Renal pelvis (tissue), 4 donors: ENCODE measurements around the gene ERICH3. TPM values are rescaled to one million over a fixed set of nuclear protein-coding genes. Genes with fewer than 3 reads are reported as not detected.
A peak's percentile ranks its signal among the peaks of the same experiment; 100 is the strongest.
"Not testable (repeated sequence)": the region's sequence is repeated elsewhere in the genome, so short reads cannot be mapped to it uniquely, and the experiment has no call there.

Experiments
- DNase-seq: peaks from one replicate; pipeline ENCODE4 v3.0.0-alpha.2; 2013
- polyA plus RNA-seq, 3 donors: library from polyadenylated mRNA; unstranded; fragments of 120-200 nt; gene quantifications; one replicate each; pipeline ENCODE4 v1.2.1, GENCODE V29; 2013; ENCODE audit not compliant: insufficient read length in 3 of 3

ERICH3 gene
- polyA plus RNA-seq, 3 donors, result 0.46 to 0.77 (median 0.47) TPM

DNA sequence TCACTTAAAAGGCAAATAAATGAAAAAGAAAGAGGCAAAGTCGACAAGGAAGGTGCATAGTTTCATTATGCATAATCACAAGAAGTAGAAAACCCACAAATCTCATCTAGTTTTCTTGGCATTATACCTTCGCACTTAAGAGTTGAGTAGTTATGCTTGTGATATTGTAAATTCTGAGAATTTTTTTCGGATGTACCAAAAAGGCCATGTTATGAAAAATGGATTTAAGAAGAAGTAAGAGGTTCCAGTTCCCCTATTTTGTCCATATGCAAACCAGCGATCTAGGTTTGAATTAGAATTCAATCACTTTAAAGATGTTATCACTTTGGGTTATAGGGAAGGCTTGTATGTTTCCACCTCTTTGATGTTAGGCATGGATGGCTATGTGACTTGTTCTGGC lies 7.9 kb upstream of the ERICH3 start:
- DNase-seq, result no peak

- no peak for DNase-seq
Observed at GRCh38 chr1:74681001-74681400, 7.4 kb upstream of the ERICH3 start.

DNA sequence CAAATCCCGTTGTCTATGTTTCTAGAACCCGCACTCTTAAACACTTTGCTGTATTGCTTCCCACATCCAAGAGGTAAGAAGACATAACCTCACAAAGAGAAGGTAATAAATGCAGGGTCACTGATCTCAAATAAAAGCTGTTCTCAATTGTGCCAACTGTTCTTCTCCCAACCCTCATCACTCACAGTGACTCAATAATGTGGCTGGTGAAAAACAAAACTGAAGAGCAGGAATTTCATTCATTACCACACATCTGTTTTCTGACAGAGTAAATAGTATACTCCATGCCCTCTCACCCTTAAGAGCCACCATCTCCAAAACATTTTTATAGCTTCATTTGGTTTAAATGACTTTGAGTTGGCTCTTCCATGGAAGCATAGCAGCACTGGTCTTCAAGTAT lies 6.2 kb upstream of the ERICH3 start:
- DNase-seq, result no peak

DNA sequence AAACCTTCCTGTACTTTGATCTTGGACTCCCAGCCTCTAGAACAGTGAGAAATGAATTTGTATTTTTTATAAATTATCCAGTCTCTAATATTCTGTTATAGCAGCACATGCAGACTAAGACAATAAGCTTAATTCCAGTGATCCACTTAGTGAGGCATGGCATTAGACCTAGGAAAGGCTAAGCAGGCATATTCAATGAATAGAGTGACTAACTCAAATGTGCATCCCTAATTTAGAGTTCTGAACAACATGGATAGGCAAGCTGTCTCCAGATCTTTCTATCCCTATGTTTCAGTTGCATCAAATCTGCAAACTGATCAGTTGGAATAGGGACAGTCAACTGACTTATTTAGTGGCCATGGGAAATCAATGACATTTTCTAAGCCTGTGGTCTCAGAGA lies 4.3 kb upstream of the ERICH3 start:
- no peak for DNase-seq

DNA sequence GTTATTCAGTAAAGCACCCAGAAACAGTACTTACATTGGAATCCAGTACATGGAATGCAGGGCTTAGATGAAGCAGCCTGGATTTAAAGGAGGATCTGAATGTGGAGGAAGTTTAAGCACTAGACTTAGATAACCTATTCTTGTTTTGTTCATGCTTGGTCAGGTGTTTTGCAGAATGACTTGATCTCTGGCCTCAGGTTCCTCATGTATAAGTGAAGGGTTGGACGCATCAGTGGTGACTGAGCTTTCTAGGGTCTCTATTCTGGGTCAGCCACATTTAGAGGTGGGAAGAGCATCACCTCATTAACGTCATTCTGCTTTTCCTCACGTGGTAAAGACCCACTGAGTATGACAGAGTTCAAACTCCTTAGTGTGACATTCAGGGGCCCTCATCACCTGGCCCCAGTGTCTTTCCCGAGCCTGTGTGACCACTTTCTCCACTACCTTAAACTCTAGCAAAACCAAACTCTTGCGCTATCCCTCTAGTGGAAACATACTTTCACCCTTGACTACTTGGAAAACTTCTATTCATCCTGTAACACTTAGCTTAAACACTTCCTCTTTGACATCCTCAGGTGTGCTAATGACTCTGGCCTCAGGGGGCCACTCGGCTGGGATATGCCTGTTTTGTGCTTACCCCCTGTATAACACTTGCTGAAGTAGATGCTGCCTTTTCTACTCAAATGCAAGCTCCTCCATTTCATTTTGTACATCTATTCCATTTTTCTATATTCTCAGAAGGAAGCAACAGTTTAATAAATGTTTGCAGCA lies 871 bp upstream of the ERICH3 start:
- no peak for DNase-seq

DNA sequence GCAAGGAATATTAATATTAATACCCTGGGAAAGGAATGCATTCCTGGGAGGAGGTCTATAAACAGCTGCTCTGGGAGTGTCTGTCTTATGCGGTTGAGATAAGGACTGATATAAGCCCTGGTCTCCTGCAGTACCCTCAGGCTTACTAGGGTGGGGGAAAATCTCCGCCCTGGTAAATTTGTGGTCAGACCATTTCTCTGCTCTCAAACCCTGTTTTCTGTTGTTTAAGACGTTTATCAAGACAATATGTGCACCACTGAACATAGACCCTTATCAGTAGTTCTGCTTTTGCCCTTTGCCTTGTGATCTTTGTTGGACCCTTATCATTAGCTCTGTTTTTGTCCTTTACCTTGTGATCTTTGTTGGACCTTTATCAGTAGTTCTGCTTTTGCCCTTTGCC lies 2.7 kb downstream of the ERICH3 start:
- DNase-seq, result not testable (repeated sequence)

- DNase-seq, result no peak
Observed at GRCh38 chr1:74654708-74655107, 18.9 kb downstream of the ERICH3 start.

DNA sequence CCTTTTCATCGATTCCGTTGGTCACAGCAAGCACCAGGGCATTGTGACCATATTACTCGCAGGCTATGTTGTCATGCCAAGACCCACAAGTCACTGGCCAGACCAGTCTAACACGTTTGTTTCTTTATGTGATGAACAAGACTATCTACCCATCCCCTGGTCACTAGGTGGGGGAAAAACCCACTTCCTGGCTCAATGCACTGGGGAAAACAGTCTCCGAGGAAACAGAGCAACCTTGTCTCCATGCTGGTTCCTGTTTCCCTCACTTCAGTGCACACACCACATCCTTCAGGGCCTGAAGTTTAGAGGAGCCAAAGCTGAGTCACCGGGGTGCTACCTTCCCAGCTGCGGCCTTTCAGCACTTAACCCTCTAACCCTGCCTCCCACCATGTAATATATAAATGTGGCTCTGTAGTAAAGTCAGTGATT lies 20.9 kb downstream of the ERICH3 start:
- peak; percentile 79 for DNase-seq

GRCh38 chr1:74650561-74650960 lies 23.0 kb downstream of the ERICH3 start:
- DNase-seq, result no peak

DNA sequence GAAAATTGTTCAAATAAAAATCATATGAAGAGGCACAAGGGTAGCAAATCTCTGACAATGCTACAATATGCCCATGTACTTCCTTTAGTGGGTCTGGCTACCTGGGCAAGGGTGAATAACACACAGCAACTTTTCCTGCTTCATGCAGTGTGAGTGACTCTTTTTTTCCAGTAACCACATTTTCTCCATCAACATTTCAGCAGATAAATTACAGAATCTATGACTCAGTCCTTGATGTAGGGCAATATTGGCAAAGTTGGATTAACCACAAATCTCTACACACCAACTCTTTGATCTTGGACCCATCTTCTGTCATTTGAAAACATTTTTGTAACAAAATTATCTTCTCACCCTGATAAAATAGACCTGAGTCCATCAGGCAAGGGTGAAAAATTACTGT lies 31.7 kb downstream of the ERICH3 start:
- DNase-seq, result no peak

DNA sequence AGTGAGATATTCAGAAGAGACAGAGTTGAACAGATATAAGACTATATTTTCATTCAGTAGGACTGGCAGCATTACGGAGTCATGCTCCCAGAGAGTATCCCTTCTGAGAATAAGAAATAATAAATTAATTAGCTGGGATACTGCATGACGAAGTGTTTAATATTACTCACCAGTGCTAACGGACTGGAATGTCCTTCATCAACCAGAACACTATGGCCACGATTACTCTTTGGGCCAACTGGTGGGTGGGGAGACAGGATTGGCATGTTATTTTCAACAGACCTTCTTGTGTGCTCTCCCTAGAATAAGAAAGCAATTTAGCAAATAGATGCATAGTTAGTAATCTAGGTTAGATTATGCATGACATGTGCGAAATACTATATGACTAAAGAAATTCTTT lies 32.4 kb downstream of the ERICH3 start:
- no peak for DNase-seq

- no peak for DNase-seq
Observed at GRCh38 chr1:74637296-74637695, 36.3 kb downstream of the ERICH3 start.

- no peak for DNase-seq
Observed at GRCh38 chr1:74629283-74629682, 44.3 kb downstream of the ERICH3 start.

DNA sequence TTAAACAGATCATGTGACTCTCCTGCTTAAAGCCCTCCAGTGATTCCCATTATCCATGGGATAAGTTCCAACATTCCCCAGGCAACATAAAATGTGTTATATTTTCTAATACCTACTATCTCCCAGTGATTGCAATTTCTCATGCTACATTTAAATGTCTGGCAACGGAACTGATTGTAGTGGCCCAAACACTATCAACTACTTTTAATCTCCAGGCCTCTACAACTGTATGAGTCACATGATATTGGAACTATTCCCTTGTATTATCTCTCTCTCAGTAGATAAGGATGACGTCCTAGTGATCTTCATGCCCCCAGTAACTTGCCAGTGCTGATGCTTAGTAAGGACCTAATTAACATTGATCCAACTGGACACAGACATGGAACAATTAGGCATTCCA lies 49.9 kb downstream of the ERICH3 start:
- no peak for DNase-seq

DNA sequence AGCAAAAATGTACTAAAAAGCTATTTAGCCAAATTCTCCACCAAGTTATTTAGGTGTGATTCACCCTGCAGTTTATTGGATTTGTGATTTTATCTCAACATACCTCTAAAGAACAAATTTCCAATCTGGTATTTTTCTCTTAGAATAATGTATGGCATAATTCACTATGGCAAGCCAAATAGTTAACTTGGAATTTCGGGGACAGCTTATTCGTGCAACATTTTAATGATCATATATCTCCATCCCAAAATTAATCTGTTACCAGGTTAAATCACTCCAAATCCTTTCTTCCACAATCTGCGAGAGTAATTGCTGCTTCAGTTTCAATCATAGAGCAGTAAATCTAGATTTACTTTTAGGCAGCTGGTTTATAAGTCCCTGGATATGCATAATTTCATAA lies 53.4 kb downstream of the ERICH3 start:
- DNase-seq, result no peak

GRCh38 chr1:74618974-74619373 lies 54.6 kb downstream of the ERICH3 start:
- no peak for DNase-seq

GRCh38 chr1:74613894-74614293 lies 59.7 kb downstream of the ERICH3 start:
- DNase-seq, result no peak

- DNase-seq, result no peak
Observed at GRCh38 chr1:74611887-74612286, 61.7 kb downstream of the ERICH3 start.

DNA sequence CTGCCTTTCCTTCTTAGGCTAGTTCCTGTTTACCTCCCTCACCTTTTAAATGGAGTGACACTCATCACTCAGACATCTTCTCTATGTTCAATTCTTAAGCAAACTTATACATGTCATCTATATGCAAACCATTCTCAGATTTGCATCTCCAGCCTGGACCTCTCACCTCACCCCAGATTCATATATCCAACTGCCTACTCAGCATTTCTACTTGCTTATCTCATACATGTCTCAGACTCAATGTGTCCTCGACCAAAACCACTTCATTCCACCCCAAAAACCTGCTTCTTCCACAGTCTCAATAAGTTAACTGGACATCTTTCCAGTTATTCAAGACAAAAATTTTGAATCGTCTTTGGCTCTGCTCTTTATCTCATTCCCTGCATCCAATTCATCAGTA lies 62.6 kb downstream of the ERICH3 start:
- no peak for DNase-seq

GRCh38 chr1:74609810-74610371 lies 63.7 kb downstream of the ERICH3 start:
- no peak for DNase-seq

DNA sequence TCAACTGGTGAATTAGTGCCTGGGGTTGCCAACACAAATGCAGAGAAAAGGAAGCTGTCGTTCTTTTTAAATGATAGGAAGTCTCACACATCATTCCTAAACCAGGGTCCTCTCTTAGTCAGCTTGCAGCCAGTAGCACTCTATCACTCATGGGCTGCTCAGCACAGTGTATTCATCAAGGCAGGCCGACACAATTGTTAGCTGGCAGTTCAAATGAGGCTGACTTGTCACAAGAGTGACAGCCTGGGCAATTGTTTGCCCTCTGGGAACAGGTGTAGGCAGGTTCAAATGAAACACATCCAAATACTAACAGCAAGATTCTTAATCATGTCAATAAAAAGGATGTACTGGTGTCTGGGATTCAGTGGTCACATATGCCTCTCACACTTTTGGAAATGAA lies 76.9 kb downstream of the ERICH3 start:
- no peak for DNase-seq

- DNase-seq, result no peak
Observed at GRCh38 chr1:74593887-74594866, 79.4 kb downstream of the ERICH3 start.
